ENCODE measurements around the gene RPS6KA2.

RPS6KA2 gene

GRCh38 chr6:166616261-166617238, 10.5 kb downstream of the RPS6KA2 start:
- DNase-seq (ENCODE audit: low read depth in 4 of 4, low spot score in 1 of 4) = no peak

- no peak for DNase-seq (ENCODE audit: low read depth in 4 of 4, low spot score in 1 of 4)
Observed at GRCh38 chr6:166615059-166615770, 11.8 kb downstream of the RPS6KA2 start.

GRCh38 chr6:166614589-166614988, 12.5 kb downstream of the RPS6KA2 start:
- no peak for DNase-seq (ENCODE audit: low read depth in 4 of 4, low spot score in 1 of 4)

GRCh38 chr6:166614171-166614583, 12.9 kb downstream of the RPS6KA2 start:
- no peak for DNase-seq (ENCODE audit: low read depth in 4 of 4, low spot score in 1 of 4)

- DNase-seq (ENCODE audit: low read depth in 4 of 4, low spot score in 1 of 4) = no peak
Observed at GRCh38 chr6:166613027-166613426, 14.0 kb downstream of the RPS6KA2 start.

GRCh38 chr6:166612471-166612881, 14.6 kb downstream of the RPS6KA2 start:
- DNase-seq (ENCODE audit: low read depth in 4 of 4, low spot score in 1 of 4) = no peak

- DNase-seq (ENCODE audit: low read depth in 4 of 4, low spot score in 1 of 4) = no peak
Observed at GRCh38 chr6:166611631-166612030, 15.4 kb downstream of the RPS6KA2 start.

- DNase-seq (ENCODE audit: low read depth in 4 of 4, low spot score in 1 of 4) = no peak
Observed at GRCh38 chr6:166610069-166610468, 17.0 kb downstream of the RPS6KA2 start.

GRCh38 chr6:166608774-166609173, 18.3 kb downstream of the RPS6KA2 start:
- no peak for DNase-seq (ENCODE audit: low read depth in 4 of 4, low spot score in 1 of 4)

- no peak for DNase-seq (ENCODE audit: low read depth in 4 of 4, low spot score in 1 of 4)
Observed at GRCh38 chr6:166605752-166606151, 21.3 kb downstream of the RPS6KA2 start.

- DNase-seq (ENCODE audit: low read depth in 4 of 4, low spot score in 1 of 4) = no peak
Observed at GRCh38 chr6:166604911-166605310, 22.1 kb downstream of the RPS6KA2 start.

- DNase-seq (ENCODE audit: low read depth in 4 of 4, low spot score in 1 of 4) = no peak
Observed at GRCh38 chr6:166604328-166604727, 22.7 kb downstream of the RPS6KA2 start.

- DNase-seq (ENCODE audit: low read depth in 4 of 4, low spot score in 1 of 4) = no peak
Observed at GRCh38 chr6:166603043-166603690, 23.9 kb downstream of the RPS6KA2 start.

GRCh38 chr6:166601956-166602355, 25.1 kb downstream of the RPS6KA2 start:
- no peak for DNase-seq (ENCODE audit: low read depth in 4 of 4, low spot score in 1 of 4)

GRCh38 chr6:166600931-166601330, 26.1 kb downstream of the RPS6KA2 start:
- no peak for DNase-seq (ENCODE audit: low read depth in 4 of 4, low spot score in 1 of 4)

GRCh38 chr6:166599205-166599604, 27.8 kb downstream of the RPS6KA2 start:
- DNase-seq (ENCODE audit: low read depth in 4 of 4, low spot score in 1 of 4) = no peak

GRCh38 chr6:166598441-166599138, 28.5 kb downstream of the RPS6KA2 start:
- DNase-seq (ENCODE audit: low read depth in 4 of 4, low spot score in 1 of 4) = no peak

GRCh38 chr6:166597711-166598440, 29.2 kb downstream of the RPS6KA2 start:
- DNase-seq (ENCODE audit: low read depth in 4 of 4, low spot score in 1 of 4) = no peak

GRCh38 chr6:166596776-166597507, 30.1 kb downstream of the RPS6KA2 start:
- no peak for DNase-seq (ENCODE audit: low read depth in 4 of 4, low spot score in 1 of 4)

GRCh38 chr6:166595949-166596348, 31.1 kb downstream of the RPS6KA2 start:
- no peak for DNase-seq (ENCODE audit: low read depth in 4 of 4, low spot score in 1 of 4)
